GM12873 (cell line): ENCODE measurements around the gene TTR.
A peak's percentile ranks its signal among the peaks of the same experiment; 100 is the strongest.

Experiments used
- TF ChIP-seq, protein P1 (sequence below): IDR thresholded peaks from 2 replicates; pipeline ENCODE4 v1.5.1; 2012; ENCODE audit warnings: low read depth, mild to moderate bottlenecking, moderate library complexity, low read length, control low read depth; ENCODE audit not compliant: insufficient read depth; ENCODE audit errors: missing control alignments

The TTR gene

DNA sequence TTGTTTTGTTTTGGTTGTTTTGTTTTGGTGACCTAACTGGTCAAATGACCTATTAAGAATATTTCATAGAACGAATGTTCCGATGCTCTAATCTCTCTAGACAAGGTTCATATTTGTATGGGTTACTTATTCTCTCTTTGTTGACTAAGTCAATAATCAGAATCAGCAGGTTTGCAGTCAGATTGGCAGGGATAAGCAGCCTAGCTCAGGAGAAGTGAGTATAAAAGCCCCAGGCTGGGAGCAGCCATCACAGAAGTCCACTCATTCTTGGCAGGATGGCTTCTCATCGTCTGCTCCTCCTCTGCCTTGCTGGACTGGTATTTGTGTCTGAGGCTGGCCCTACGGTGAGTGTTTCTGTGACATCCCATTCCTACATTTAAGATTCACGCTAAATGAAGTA is at the start of gene TTR:
TSS of gene TTR (plus strand) at position 250 of the 400 bp plus-strand sequence. CDS start at position 276, 26 bp downstream.
- TF ChIP-seq, protein P1, sequence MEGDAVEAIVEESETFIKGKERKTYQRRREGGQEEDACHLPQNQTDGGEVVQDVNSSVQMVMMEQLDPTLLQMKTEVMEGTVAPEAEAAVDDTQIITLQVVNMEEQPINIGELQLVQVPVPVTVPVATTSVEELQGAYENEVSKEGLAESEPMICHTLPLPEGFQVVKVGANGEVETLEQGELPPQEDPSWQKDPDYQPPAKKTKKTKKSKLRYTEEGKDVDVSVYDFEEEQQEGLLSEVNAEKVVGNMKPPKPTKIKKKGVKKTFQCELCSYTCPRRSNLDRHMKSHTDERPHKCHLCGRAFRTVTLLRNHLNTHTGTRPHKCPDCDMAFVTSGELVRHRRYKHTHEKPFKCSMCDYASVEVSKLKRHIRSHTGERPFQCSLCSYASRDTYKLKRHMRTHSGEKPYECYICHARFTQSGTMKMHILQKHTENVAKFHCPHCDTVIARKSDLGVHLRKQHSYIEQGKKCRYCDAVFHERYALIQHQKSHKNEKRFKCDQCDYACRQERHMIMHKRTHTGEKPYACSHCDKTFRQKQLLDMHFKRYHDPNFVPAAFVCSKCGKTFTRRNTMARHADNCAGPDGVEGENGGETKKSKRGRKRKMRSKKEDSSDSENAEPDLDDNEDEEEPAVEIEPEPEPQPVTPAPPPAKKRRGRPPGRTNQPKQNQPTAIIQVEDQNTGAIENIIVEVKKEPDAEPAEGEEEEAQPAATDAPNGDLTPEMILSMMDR: no peak

DNA sequence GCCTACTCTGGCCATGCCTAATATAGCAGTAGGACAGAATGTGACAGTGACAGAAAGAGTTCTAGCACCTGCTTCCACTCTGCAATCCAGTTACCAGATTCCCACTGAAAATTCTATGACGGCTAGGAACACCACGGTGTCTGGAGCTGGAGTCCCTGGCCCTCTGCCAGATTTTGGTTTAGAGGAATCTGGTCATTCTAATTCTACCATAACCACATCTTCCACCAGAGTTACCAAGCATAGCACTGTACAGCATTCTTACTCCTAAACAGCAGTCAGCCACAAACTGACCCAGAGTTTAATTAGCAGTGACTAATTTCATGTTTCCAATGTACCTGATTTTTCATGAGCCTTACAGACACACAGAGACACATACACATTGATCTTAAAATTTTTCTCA is 45.2 kb upstream of the TTR start:
- TF ChIP-seq, protein P1: no peak

DNA sequence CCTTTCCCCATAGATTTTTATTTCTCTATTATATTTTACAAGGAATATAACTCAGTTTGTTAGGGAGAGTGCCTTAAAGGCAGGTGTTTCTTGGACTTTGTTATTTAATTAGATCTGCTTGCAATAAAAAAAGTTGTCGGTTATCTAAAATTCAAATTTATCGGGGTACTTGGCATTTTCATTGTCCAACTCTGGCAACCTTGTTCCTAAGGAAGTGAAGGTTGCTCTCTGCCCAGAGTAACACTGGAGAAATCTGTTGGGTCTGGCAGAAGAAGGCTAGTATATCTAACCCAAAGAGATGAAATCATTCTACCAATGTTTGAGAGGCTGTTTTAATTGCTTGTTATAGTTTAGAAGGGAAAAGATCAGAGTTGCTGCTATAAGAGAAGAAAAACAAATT is 42.8 kb upstream of the TTR start:
- TF ChIP-seq, protein P1: no peak

DNA sequence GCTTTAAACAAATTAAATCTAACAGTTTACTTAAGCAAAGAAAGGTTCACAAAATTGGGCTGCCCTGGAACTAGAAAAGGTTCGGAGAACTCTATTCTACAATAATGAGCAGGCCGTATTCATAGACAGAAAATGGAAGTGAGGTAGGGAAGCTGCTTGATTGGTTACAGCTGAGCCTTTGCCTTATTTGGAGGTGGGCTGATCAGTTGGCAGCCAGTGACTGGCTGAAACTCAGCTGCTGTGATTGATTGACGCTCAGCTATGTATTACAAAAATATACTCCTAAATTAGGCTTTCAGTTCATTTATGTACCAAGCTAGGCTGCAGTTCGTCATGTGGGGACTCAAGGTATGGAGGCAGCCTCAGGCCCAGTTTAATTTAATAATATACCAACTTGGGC is 42.3 kb upstream of the TTR start:
- TF ChIP-seq, protein P1: no peak

DNA sequence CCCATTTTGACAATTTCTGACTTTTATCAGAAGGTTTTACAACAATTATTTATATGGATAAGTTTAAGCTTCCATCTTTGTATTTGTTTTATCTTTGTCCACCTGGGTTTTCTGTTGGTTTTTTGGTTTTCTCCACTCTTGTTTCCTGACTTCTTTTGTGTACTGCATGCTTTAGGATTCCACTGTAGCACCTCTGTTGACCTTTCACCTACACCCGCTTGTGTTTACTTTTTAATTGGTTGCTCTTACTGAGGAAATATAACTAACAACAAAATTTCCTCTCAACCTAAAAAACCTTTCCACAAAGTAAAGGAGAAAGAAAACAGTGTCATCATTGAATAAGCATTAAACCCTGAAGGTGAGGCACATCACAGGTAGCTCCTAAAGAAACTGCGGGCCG is 39.8 kb upstream of the TTR start:
- TF ChIP-seq, protein P1: no peak

DNA sequence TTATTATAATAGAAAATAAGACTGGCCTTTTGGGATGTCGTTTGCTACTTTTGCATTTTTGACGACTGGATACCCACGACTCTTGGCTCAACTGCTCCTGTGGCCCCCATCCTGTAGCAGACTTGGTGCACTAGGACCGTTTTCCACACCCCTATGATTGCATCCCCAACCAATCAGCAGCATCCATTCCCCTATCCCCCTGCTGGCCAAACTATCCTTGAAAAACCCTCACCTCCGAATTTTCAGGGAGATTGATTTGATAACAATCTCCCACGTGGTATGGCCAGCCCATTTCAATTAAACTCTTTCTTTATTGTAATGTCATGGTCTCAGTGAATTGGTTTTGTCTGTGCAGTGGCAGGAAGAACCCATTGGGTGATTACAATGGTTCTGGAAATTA is 37.9 kb upstream of the TTR start:
- TF ChIP-seq, protein P1: peak; percentile 29

DNA sequence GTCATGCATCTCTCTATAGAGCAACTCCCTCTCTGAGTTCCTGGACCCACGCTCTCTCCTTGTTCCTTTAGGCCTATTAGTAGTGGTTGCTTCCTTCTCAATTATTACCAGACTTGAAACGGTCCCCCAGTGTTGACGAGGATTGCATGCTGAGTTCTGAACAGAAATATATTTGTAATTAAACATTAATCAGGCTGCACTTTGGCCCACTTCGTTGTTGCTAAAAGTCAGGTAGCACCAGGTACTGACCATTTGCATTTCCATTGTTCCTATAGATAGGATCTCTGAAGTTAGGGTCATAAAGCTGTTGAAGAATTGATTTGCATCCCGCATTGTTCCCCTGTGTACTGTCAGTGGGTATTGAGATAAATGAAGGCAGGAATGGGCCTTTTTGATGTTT is 36.9 kb upstream of the TTR start:
- TF ChIP-seq, protein P1: no peak
